Measurements from ENCODE around the gene PTGFRN.

Gene PTGFRN

DNA sequence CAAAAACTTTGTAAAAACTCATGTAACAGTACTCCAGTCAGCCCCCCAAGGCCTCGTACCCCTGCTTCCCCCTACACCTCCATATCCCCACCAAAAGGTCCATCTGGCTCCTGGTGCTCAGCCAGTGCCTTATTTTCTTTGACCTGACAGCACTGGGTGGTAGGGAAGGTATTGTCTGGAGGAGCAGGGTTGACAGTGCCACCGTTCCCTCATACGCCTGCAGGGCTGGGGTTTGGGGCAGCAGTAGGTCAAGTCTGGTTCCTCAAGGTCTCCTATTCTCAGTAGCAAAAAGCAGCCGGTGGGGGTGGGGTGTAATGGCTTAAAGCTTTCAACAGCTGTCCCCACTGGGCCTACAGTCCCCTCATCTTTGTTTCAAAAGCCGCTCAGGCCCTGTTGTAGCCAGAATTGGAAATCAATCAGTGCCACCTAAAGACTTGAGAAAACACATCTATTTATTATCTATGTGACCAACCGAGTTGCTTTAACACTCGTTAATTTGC, 125.1 kb downstream of the PTGFRN start:
- no peak for DNase-seq (ENCODE audit: low spot score)

DNA sequence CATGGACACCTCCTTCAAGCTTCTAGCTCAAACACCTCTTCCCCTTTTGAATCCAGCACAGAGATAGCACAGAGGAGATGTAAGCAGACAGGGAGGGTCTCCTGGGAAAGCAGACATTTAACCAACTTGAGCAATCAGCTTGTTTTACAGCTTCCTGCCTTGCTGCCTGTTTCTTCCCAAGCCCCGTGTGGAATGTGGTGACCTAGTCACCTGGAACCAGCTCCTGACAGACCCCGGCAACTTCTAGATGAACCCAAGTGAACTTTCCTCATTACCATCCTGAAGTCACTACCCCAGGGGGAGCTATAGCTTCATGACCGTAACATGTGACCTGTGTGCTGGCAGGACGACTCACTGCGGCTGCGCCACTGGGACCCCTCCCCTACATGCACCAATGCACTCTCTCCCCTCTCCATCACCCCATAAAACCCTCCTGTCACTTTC, 126.3 kb downstream of the PTGFRN start:
- peak; percentile 32 for DNase-seq (ENCODE audit: low spot score)

DNA sequence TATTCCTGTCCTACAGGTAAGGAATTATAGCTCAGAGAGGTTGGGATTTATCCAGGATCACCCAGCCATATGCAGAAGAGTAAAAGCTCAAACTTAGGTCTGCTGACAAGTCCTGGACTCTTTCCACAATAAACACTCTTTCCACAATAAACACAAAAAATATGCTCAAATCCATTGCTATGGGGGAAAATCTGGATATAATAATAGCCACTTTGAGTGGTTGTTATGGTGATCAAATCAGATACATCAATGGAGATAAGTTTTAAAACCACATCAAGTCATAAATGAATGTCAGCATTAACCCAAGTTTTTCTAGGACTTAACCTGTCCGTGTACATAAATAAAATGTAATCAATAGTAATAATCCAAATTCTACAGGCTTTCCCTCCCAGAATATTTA, 128.1 kb downstream of the PTGFRN start:
- DNase-seq (ENCODE audit: low spot score) = no peak

DNA sequence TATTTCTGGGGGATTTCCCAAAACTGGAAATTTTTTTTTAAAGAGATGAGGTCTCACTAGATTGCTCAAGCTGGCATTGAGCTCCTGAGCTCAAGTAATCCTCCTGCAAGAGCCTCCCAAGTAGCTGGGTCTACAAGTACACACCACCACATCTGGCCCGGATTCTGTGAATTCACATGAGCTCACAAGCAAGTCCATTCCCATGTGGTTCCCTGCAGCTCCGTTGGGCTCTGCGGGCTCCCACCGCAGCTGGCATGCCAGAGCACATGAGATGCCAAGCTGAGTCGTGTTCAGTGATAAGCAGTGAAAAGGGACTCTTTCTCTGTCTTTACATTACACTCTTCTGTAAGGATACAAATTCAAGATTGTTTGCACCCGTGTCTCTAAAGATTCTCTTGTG, 128.5 kb downstream of the PTGFRN start:
- no peak for DNase-seq (ENCODE audit: low spot score)

Measured in HuH-7 (cell line).